WTC11 (cell line): Measurements from ENCODE around the gene IP6K2. TPM values are rescaled to one million over a fixed set of nuclear protein-coding genes. Genes with fewer than 3 reads are reported as not detected.

ENCODE experiments used
- ATAC-seq: fragments of 200-7000 bp; cut with Tn5 transposase; 2 replicates; pipeline ENCODE4 v1.10.0; 2021; ENCODE audit warnings: mild to moderate bottlenecking, moderate library complexity
- CTCF ChIA-PET: fragments of 300-600 bp; sonication (Branson Sonifier 250); formaldehyde crosslinking; loops from one replicate; lab custom pipeline; 2021; ENCODE audit warnings: antibody characterized with exemption; lab: Charles Lee
- POLR2A ChIA-PET: fragments of 350-600 bp; sonication (Branson Sonifier 250); formaldehyde crosslinking; loops from one replicate; lab custom pipeline; 2021; ENCODE audit warnings: antibody characterized with exemption; lab: Charles Lee
- DNase-seq: peaks from one replicate; pipeline ENCODE4 v3.0.0; 2021; ENCODE audit warnings: low spot score
- H3K27ac Mint-ChIP-seq: 2 replicates; pipeline ENCODE4 v1.8.0; 2021; ENCODE audit warnings: mixed read lengths
- H3K27me3 Mint-ChIP-seq: 2 replicates; pipeline ENCODE4 v1.8.0; 2021; ENCODE audit warnings: low read depth, mild to moderate bottlenecking, moderate library complexity, mixed read lengths
- H3K36me3 Mint-ChIP-seq: 2 replicates; pipeline ENCODE4 v1.8.0; 2021; ENCODE audit warnings: mixed read lengths
- H3K4me1 Mint-ChIP-seq: 2 replicates; pipeline ENCODE4 v1.8.0; 2022; ENCODE audit warnings: mixed read lengths
- H3K4me3 Mint-ChIP-seq: 2 replicates; pipeline ENCODE4 v1.8.0; 2021; ENCODE audit warnings: mild to moderate bottlenecking, moderate library complexity, mixed read lengths
- H3K9me3 Mint-ChIP-seq: 2 replicates; pipeline ENCODE4 v1.8.0; 2021; ENCODE audit warnings: mixed read lengths
- ARID4B ChIP-seq: sonication (generic); formaldehyde crosslinking; IDR thresholded peaks from 2 replicates; pipeline ENCODE4 v1.8.0; 2023; ENCODE audit warnings: missing genetic modification reagents, mild to moderate bottlenecking, borderline replicate concordance
- ATF1 ChIP-seq: sonication (generic); formaldehyde crosslinking; IDR thresholded peaks from 2 replicates; pipeline ENCODE4 v1.8.1; 2023; ENCODE audit warnings: mild to moderate bottlenecking, moderate library complexity, missing genetic modification reagents
- ATF6 ChIP-seq: sonication (generic); formaldehyde crosslinking; IDR thresholded peaks from 2 replicates; pipeline ENCODE4 v1.8.1; 2023; ENCODE audit warnings: mild to moderate bottlenecking, missing genetic modification reagents
- CBFB ChIP-seq: sonication (generic); formaldehyde crosslinking; IDR thresholded peaks from 2 replicates; pipeline ENCODE4 v1.8.1; 2022; ENCODE audit warnings: mild to moderate bottlenecking, low read depth, missing genetic modification reagents
- E2F4 ChIP-seq: sonication (generic); formaldehyde crosslinking; IDR thresholded peaks from 2 replicates; pipeline ENCODE4 v1.8.1; 2022; ENCODE audit warnings: low read depth, mild to moderate bottlenecking, moderate library complexity, missing genetic modification reagents, borderline replicate concordance
- GTF2I ChIP-seq: fragments of 250-450 bp; sonication (Bioruptor Pico); conservative IDR thresholded peaks from 2 replicates; pipeline ENCODE4 v1.4.0; 2021; ENCODE audit warnings: mild to moderate bottlenecking
- HMGXB4 ChIP-seq: sonication (generic); formaldehyde crosslinking; IDR thresholded peaks from 2 replicates; pipeline ENCODE4 v1.8.1; 2023; ENCODE audit warnings: mild to moderate bottlenecking, moderate library complexity, missing genetic modification reagents
- JUN ChIP-seq: sonication (generic); formaldehyde crosslinking; IDR thresholded peaks from 2 replicates; pipeline ENCODE4 v1.8.0; 2023; ENCODE audit warnings: mild to moderate bottlenecking, missing genetic modification reagents
- NFYB ChIP-seq: sonication (generic); formaldehyde crosslinking; conservative IDR thresholded peaks from 2 replicates; pipeline ENCODE4 v1.8.0; 2022; ENCODE audit warnings: low read depth, missing genetic modification reagents
- NR1H2 ChIP-seq: sonication (generic); formaldehyde crosslinking; IDR thresholded peaks from 2 replicates; pipeline ENCODE4 v1.9.0; 2021; ENCODE audit warnings: mild to moderate bottlenecking, moderate library complexity, missing genetic modification reagents
- OVOL2 ChIP-seq: fragments of 250-450 bp; sonication (Bioruptor Pico); IDR thresholded peaks from 2 replicates; pipeline ENCODE4 v1.9.0; 2021; ENCODE audit warnings: mild to moderate bottlenecking, borderline replicate concordance
- RELA ChIP-seq: sonication (generic); formaldehyde crosslinking; IDR thresholded peaks from 2 replicates; pipeline ENCODE4 v1.8.1; 2022; ENCODE audit warnings: missing genetic modification reagents, mild to moderate bottlenecking, borderline replicate concordance
- TEAD4 ChIP-seq: sonication (generic); formaldehyde crosslinking; IDR thresholded peaks from 2 replicates; pipeline ENCODE4 v1.8.0; 2022; ENCODE audit warnings: mild to moderate bottlenecking, missing genetic modification reagents
- USF1 ChIP-seq: sonication (generic); formaldehyde crosslinking; IDR thresholded peaks from 2 replicates; pipeline ENCODE4 v1.8.0; 2022; ENCODE audit warnings: mild to moderate bottlenecking, missing genetic modification reagents
- ZBTB21 ChIP-seq: sonication (generic); formaldehyde crosslinking; IDR thresholded peaks from 2 replicates; pipeline ENCODE4 v1.8.1; 2023; ENCODE audit warnings: mild to moderate bottlenecking, missing genetic modification reagents, borderline replicate concordance
- ZNF138 ChIP-seq: sonication (generic); formaldehyde crosslinking; conservative IDR thresholded peaks from 2 replicates; pipeline ENCODE4 v1.8.1; 2022; ENCODE audit warnings: mild to moderate bottlenecking, moderate library complexity, missing genetic modification reagents
- ZNF232 ChIP-seq: sonication (generic); formaldehyde crosslinking; IDR thresholded peaks from 2 replicates; pipeline ENCODE4 v1.8.0; 2022; ENCODE audit warnings: mild to moderate bottlenecking, missing genetic modification reagents
- ZNF396 ChIP-seq: fragments of 250-450 bp; sonication (Bioruptor Pico); IDR thresholded peaks from 2 replicates; pipeline ENCODE4 v1.8.0; 2021; ENCODE audit warnings: mild to moderate bottlenecking, moderate library complexity, borderline replicate concordance
- ZNF425 ChIP-seq: fragments of 250-450 bp; sonication (Bioruptor Pico); conservative IDR thresholded peaks from 2 replicates; pipeline ENCODE4 v1.9.0; 2021; ENCODE audit warnings: mild to moderate bottlenecking
- total RNA-seq: library from RNA; stranded (reverse); gene quantifications from 3 replicates; pipeline ENCODE4 v1.2.3, GENCODE V29; 2021
- TF ChIP-seq, protein P1 (sequence below): fragments of 250-450 bp; sonication (Bioruptor Pico); IDR thresholded peaks from 2 replicates; pipeline ENCODE4 v1.9.0; 2021; ENCODE audit warnings: moderate library complexity, mild to moderate bottlenecking, inconsistent platforms, borderline replicate concordance

IP6K2 gene
- total RNA-seq, 1 experiment from 2014 or later: 123 TPM

GRCh38 chr3:48663489-48664312 is 53.3 kb downstream of the IP6K2 start (continued):
- TF ChIP-seq HMGXB4: peak; percentile 83
- peak; percentile 96 for TF ChIP-seq ZBTB21
- TF ChIP-seq E2F4 (CRISPR knock-in tag): 0 out of 2 replicates have a peak, but pooled peaks have one; percentile 65
- TF ChIP-seq ZNF396 (CRISPR knock-in tag): no peak
- TF ChIP-seq, protein P1, sequence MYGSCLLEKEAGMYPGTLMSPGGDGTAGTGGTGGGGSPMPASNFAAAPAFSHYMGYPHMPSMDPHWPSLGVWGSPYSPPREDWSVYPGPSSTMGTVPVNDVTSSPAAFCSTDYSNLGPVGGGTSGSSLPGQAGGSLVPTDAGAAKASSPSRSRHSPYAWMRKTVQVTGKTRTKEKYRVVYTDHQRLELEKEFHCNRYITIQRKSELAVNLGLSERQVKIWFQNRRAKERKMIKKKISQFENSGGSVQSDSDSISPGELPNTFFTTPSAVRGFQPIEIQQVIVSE (CRISPR knock-in tag): no peak
- TF ChIP-seq ZNF425 (CRISPR knock-in tag): no peak
- peak; percentile 85 for TF ChIP-seq TEAD4 (CRISPR knock-in tag)
- TF ChIP-seq NFYB (CRISPR knock-in tag): peak; percentile 77
- peak; percentile 36; the same call in 1 of the 2 replicates for TF ChIP-seq JUN (CRISPR knock-in tag)
- no peak for TF ChIP-seq RELA
- 0 out of 2 replicates have a peak, but pooled peaks have one; percentile 61 for TF ChIP-seq ATF1 (CRISPR knock-in tag)
- no peak for TF ChIP-seq ATF6 (CRISPR knock-in tag)
- TF ChIP-seq NR1H2 (CRISPR knock-in tag): no peak

- Mint-ChIP-seq H3K9me3 (peaks cover 6% of the 10 kb centered on the region; the same call in 1 of the 2 replicates), H3K36me3 (peaks cover 28% of the 10 kb centered on the region), H3K4me1 (peaks cover 14% of the 10 kb centered on the region), H3K27me3 (no peaks in the 10 kb centered on the region), H3K4me3 (peak within 1 kb of the TSS; percentile 88), H3K27ac (peak within 1 kb of the TSS; percentile 100)
- DNase-seq (peak; percentile 89), ATAC-seq (peak; percentile 16)
- ChIA-PET CTCF (interaction anchor here (0.9 to 5.2 kb wide), 13 partner anchors 23 to 344 kb away, joined by 3 to 51 read pairs (median 5); partner anchors contain the start of genes NCKIPSD, SLC26A6, UQCRC1 and WDR6), POLR2A (interaction anchor here (0.6 to 4.4 kb wide), 13 partner anchors 13 to 911 kb away, joined by 3 to 41 read pairs (median 4); partner anchors contain the start of genes ATRIP, IP6K2, NDUFAF3 and PFKFB4)
- TF ChIP-seq ZNF232 (no peak), ARID4B (CRISPR knock-in tag) (peak; percentile 4), OVOL2 (CRISPR knock-in tag) (no peak), USF1 (CRISPR knock-in tag) (no peak), ZNF138 (CRISPR knock-in tag) (peak; percentile 58; the same call in 1 of the 2 replicates), GTF2I (CRISPR knock-in tag) (no peak), CBFB (CRISPR knock-in tag) (0 out of 2 replicates have a peak, but pooled peaks have one; percentile 54)
These were observed 54.1 kb downstream of the IP6K2 start, which contains the start of gene CELSR3 for GRCh38 chr3:48662753-48663488. TSS of gene CELSR3 (minus strand) at chr3:48662886. CDS start at chr3:48662634, 252 bp downstream.
